Measurements from ENCODE around the gene KRR1.

Gene KRR1

DNA sequence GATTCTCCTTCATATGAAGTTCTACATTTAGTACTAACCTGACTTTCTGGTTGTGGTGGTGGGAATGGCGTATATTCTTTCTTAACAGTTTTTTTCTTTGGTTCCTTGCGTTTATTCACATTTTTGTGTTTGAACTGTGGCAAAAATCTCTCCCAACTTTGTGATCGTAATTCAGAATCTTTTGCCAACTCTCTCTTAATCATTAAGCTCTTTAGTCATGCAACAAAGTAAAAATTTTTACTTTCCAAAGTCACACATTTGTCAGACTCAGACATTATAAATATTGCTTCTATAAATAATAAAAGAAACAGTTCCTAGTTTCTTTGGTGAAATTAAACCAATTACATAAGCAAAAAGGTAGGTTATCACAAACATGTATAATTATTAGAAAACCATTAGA is 7.5 kb downstream of the KRR1 start:
- H2BK120ac ChIP-seq (ENCODE audit: insufficient read depth, low read length, poor library complexity): no peak overlapping the region
- H2BK12ac ChIP-seq (ENCODE audit: low read length): no peak overlapping the region
- no peaks in the 10 kb centered on the region for H3K27me3 ChIP-seq (ENCODE audit: insufficient read depth, low read length)
- no peaks in the 10 kb centered on the region for H3K79me1 ChIP-seq (ENCODE audit: low read length)
- no peaks in the 10 kb centered on the region for H3K9me3 ChIP-seq (ENCODE audit: insufficient read depth, low read depth, low read length)
- H3K79me2 ChIP-seq (ENCODE audit: control insufficient read depth, insufficient read depth, low read length, poor library complexity): no peaks in the 10 kb centered on the region
- DNase-seq: no peak
- H2AK5ac ChIP-seq (ENCODE audit: low read length): no peak overlapping the region
- H3K4me3 ChIP-seq (ENCODE audit: low read depth, low read length): no peak overlapping the region
- no peak overlapping the region for H3K4ac ChIP-seq (ENCODE audit: low read depth, low read length)
- H2BK5ac ChIP-seq (ENCODE audit: low read depth, low read length, poor library complexity): no peak overlapping the region
- H4K12ac ChIP-seq (ENCODE audit: low read depth, low read length): no peak overlapping the region
- H2AFZ ChIP-seq (ENCODE audit: insufficient read depth, low read length, poor library complexity): no peak overlapping the region
- WGBS (ENCODE audit: extremely low coverage, insufficient coverage, insufficient read length): no CpG with 5 or more reads among the region's 3 CpGs
- no peak overlapping the region for H3K14ac ChIP-seq (ENCODE audit: low read length)
- no peak overlapping the region for H3K23ac ChIP-seq (ENCODE audit: low read length)
- no peaks in the 10 kb centered on the region for H3K4me1 ChIP-seq (ENCODE audit: control insufficient read depth in 1 of 2, insufficient read depth in 2 of 2, low read length in 2 of 2)
- H4K8ac ChIP-seq (ENCODE audit: low read depth, low read length): no peak overlapping the region
- H4K91ac ChIP-seq (ENCODE audit: low read depth, low read length): no peak overlapping the region
- H3K18ac ChIP-seq (ENCODE audit: low read length): no peak overlapping the region
- H3K36me3 ChIP-seq (ENCODE audit: control insufficient read depth in 1 of 2, insufficient read depth in 2 of 2, low read length in 2 of 2): peaks cover 0 to 6% of the 10 kb centered on the region in 2 experiments
- H3K27ac ChIP-seq (ENCODE audit: low read depth, low read length): no peak overlapping the region
- no peak overlapping the region for H3K9ac ChIP-seq (ENCODE audit: low read length)
- no peak overlapping the region for H3K4me2 ChIP-seq (ENCODE audit: low read length)

DNA sequence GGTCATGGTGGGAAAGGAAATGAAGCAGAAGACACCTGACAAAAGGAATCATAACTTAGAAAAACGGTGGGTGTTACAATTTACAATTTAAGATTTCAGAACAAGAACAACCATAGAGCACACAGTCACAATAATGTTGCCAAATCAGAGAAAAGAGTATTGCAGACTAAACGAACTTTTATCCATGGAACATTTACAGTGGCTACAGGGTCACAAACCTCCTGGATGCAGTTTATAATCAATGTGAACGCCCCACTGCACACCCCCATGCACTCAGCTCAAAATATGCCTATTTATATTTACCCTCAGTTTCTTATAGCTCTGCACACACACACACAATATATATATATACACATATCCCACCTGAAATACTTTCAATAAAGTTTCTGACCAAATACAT is 8.0 kb downstream of the KRR1 start:
- no peak for DNase-seq
- no CpG with 5 or more reads among the region's 3 CpGs for WGBS (ENCODE audit: extremely low coverage, insufficient coverage, insufficient read length)
- H4K12ac ChIP-seq (ENCODE audit: low read depth, low read length): no peak overlapping the region

DNA sequence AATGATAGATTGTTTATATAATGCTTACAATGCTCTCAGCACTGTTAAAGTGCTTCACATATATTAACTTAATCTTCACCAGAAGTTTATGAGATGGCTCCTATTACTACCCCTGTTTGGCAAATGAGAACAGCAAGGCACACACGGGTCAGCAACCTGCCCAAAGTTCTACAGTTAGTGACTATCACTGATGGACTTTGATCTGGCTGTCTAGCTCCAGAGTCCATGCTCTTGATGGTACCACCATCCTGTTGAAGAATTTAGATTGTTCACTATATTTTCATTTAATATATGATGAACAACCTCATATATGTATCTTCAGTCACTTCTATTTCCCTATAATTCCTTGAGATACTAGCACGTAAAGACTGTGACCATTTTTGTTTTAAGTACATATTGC is 20.2 kb downstream of the KRR1 start:
- Histone ChIP-seq H4K91ac (ENCODE audit: low read depth, low read length) (no peak overlapping the region), H3K9me3 (ENCODE audit: insufficient read depth, low read depth, low read length) (no peaks in the 10 kb centered on the region), H2BK12ac (ENCODE audit: low read length) (no peak overlapping the region), H4K8ac (ENCODE audit: low read depth, low read length) (no peak overlapping the region), H3K4me2 (ENCODE audit: low read length) (no peak overlapping the region), H3K27me3 (ENCODE audit: insufficient read depth, low read length) (no peaks in the 10 kb centered on the region), H3K79me2 (ENCODE audit: control insufficient read depth, insufficient read depth, low read length, poor library complexity) (no peaks in the 10 kb centered on the region), H3K14ac (ENCODE audit: low read length) (no peak overlapping the region), H3K18ac (ENCODE audit: low read length) (no peak overlapping the region), H3K79me1 (ENCODE audit: low read length) (no peaks in the 10 kb centered on the region), H3K27ac (ENCODE audit: low read depth, low read length) (no peak overlapping the region), H3K36me3 (ENCODE audit: control insufficient read depth in 1 of 2, insufficient read depth in 2 of 2, low read length in 2 of 2) (peaks cover 3% of the 10 kb centered on the region in 2 experiments), H3K4me1 (ENCODE audit: control insufficient read depth in 1 of 2, insufficient read depth in 2 of 2, low read length in 2 of 2) (peaks cover 0 to 2% of the 10 kb centered on the region in 2 experiments), H2AFZ (ENCODE audit: insufficient read depth, low read length, poor library complexity) (no peak overlapping the region), H3K4ac (ENCODE audit: low read depth, low read length) (no peak overlapping the region), H2BK5ac (ENCODE audit: low read depth, low read length, poor library complexity) (no peak overlapping the region), H2AK5ac (ENCODE audit: low read length) (no peak overlapping the region), H3K9ac (ENCODE audit: low read length) (no peak overlapping the region), H3K23ac (ENCODE audit: low read length) (no peak overlapping the region), H2BK120ac (ENCODE audit: insufficient read depth, low read length, poor library complexity) (no peak overlapping the region), H3K4me3 (ENCODE audit: low read depth, low read length) (no peak overlapping the region), H4K12ac (ENCODE audit: low read depth, low read length) (no peak overlapping the region)
- DNase-seq: no peak
- WGBS (ENCODE audit: extremely low coverage, insufficient coverage, insufficient read length): no CpG with 5 or more reads among the region's 2 CpGs

More for the DNA sequence above, 8.0 kb downstream of the KRR1 start:
- Histone ChIP-seq H2AFZ (ENCODE audit: insufficient read depth, low read length, poor library complexity) (no peak overlapping the region), H3K4ac (ENCODE audit: low read depth, low read length) (no peak overlapping the region), H3K23ac (ENCODE audit: low read length) (no peak overlapping the region), H3K27ac (ENCODE audit: low read depth, low read length) (no peak overlapping the region), H4K8ac (ENCODE audit: low read depth, low read length) (no peak overlapping the region), H2BK120ac (ENCODE audit: insufficient read depth, low read length, poor library complexity) (no peak overlapping the region), H2BK12ac (ENCODE audit: low read length) (no peak overlapping the region), H2BK5ac (ENCODE audit: low read depth, low read length, poor library complexity) (no peak overlapping the region), H2AK5ac (ENCODE audit: low read length) (no peak overlapping the region), H3K27me3 (ENCODE audit: insufficient read depth, low read length) (no peaks in the 10 kb centered on the region), H3K9me3 (ENCODE audit: insufficient read depth, low read depth, low read length) (no peaks in the 10 kb centered on the region), H3K4me2 (ENCODE audit: low read length) (no peak overlapping the region), H3K4me1 (ENCODE audit: control insufficient read depth in 1 of 2, insufficient read depth in 2 of 2, low read length in 2 of 2) (no peaks in the 10 kb centered on the region), H3K36me3 (ENCODE audit: control insufficient read depth in 1 of 2, insufficient read depth in 2 of 2, low read length in 2 of 2) (peaks cover 0 to 6% of the 10 kb centered on the region in 2 experiments), H3K18ac (ENCODE audit: low read length) (no peak overlapping the region), H3K4me3 (ENCODE audit: low read depth, low read length) (no peak overlapping the region), H3K9ac (ENCODE audit: low read length) (no peak overlapping the region), H3K79me1 (ENCODE audit: low read length) (no peaks in the 10 kb centered on the region), H3K79me2 (ENCODE audit: control insufficient read depth, insufficient read depth, low read length, poor library complexity) (no peaks in the 10 kb centered on the region), H4K91ac (ENCODE audit: low read depth, low read length) (no peak overlapping the region), H3K14ac (ENCODE audit: low read length) (no peak overlapping the region)

DNA sequence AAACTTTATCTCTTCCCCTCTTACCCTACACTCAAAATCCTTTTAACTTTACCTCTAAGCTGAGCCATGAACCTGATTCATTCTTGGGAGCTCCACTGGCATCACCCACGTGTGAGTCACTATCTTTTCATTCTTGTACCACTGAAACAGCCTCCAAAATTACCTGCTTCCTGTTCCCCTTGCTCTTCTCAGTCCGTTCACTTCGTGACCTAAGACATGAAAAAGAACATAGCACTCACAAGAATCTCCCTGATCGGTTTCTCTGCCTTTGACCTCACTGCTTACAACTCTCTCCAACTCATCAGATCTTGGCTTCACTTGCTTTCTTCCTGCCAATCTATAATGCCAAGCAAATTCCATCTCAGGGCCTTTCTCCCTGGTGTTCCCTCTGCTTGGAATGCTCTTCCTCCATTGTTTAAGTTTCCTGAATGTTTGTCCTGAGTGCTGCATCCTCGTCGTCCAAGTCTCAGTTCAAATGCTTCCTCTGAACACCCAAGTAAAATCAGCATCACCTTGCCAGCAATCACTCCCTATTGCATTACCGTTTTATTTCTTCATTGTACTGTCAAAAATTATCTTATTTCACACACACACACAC is 21.7 kb downstream of the KRR1 start:
- no peaks in the 10 kb centered on the region for H3K79me2 ChIP-seq (ENCODE audit: control insufficient read depth, insufficient read depth, low read length, poor library complexity)
- DNase-seq: peak in 1 of 2 donors; percentile 42
- no peak overlapping the region for H4K91ac ChIP-seq (ENCODE audit: low read depth, low read length)
- H3K4me3 ChIP-seq (ENCODE audit: low read depth, low read length): no peak overlapping the region
- no peak overlapping the region for H4K8ac ChIP-seq (ENCODE audit: low read depth, low read length)
- no peak overlapping the region for H3K9ac ChIP-seq (ENCODE audit: low read length)
- no peaks in the 10 kb centered on the region for H3K36me3 ChIP-seq (ENCODE audit: control insufficient read depth in 1 of 2, insufficient read depth in 2 of 2, low read length in 2 of 2)
- no peak overlapping the region for H2BK12ac ChIP-seq (ENCODE audit: low read length)
- no peak overlapping the region for H2BK5ac ChIP-seq (ENCODE audit: low read depth, low read length, poor library complexity)
- no peaks in the 10 kb centered on the region for H3K27me3 ChIP-seq (ENCODE audit: insufficient read depth, low read length)
- H3K4ac ChIP-seq (ENCODE audit: low read depth, low read length): no peak overlapping the region
- H3K18ac ChIP-seq (ENCODE audit: low read length): no peak overlapping the region
- no peak overlapping the region for H3K23ac ChIP-seq (ENCODE audit: low read length)
- H3K27ac ChIP-seq (ENCODE audit: low read depth, low read length): no peak overlapping the region
- no CpG with 5 or more reads among the region's 7 CpGs for WGBS (ENCODE audit: extremely low coverage, insufficient coverage, insufficient read length)
- no peak overlapping the region for H2BK120ac ChIP-seq (ENCODE audit: insufficient read depth, low read length, poor library complexity)
- no peak overlapping the region for H3K4me2 ChIP-seq (ENCODE audit: low read length)
- H2AK5ac ChIP-seq (ENCODE audit: low read length): no peak overlapping the region
- H3K4me1 ChIP-seq (ENCODE audit: control insufficient read depth in 1 of 2, insufficient read depth in 2 of 2, low read length in 2 of 2): peaks cover 0 to 2% of the 10 kb centered on the region in 2 experiments
- no peak overlapping the region for H4K12ac ChIP-seq (ENCODE audit: low read depth, low read length)
- no peaks in the 10 kb centered on the region for H3K9me3 ChIP-seq (ENCODE audit: insufficient read depth, low read depth, low read length)
- no peak overlapping the region for H3K14ac ChIP-seq (ENCODE audit: low read length)
- H3K79me1 ChIP-seq (ENCODE audit: low read length): no peaks in the 10 kb centered on the region
- H2AFZ ChIP-seq (ENCODE audit: insufficient read depth, low read length, poor library complexity): no peak overlapping the region
